Neural cell (in vitro differentiated cells): ENCODE measurements around the gene C1orf141. TPM values are rescaled to one million over a fixed set of nuclear protein-coding genes. Genes with fewer than 3 reads are reported as not detected.

Source experiments
- H2AFZ ChIP-seq: fragments of 200-600, 300-800 bp; sonication (generic), shearing (Covaris generic); 2 replicates; pipeline ENCODE4 v1.6.0; 2014; ENCODE audit warnings: low read depth, mild to moderate bottlenecking, antibody characterized with exemption, low read length, moderate library complexity
- H3F3A ChIP-seq: fragments of 200-600 bp; shearing (Covaris generic); 2 replicates; pipeline ENCODE4 v1.6.1; 2016; ENCODE audit warnings: mild to moderate bottlenecking, moderate library complexity, mixed read lengths, antibody characterized with exemption, low read length; ENCODE audit not compliant: insufficient read depth, poor library complexity, severe bottlenecking
- H3K27ac ChIP-seq: fragments of 200-600, 300-800 bp; sonication (generic), shearing (Covaris generic); 2 replicates; pipeline ENCODE4 v1.5.1; 2014; ENCODE audit warnings: mild to moderate bottlenecking, low read length, moderate library complexity
- H3K27me3 ChIP-seq: fragments of 300-800, 200-600 bp; sonication (generic), shearing (Covaris generic); 2 replicates; pipeline ENCODE4 v1.6.0; 2014; ENCODE audit warnings: mild to moderate bottlenecking, low read depth, low read length, moderate library complexity; ENCODE audit not compliant: insufficient read depth
- H3K36me3 ChIP-seq: fragments of 300-800, 200-600 bp; sonication (generic), shearing (Covaris generic); 2 replicates; pipeline ENCODE4 v1.5.1; 2014; ENCODE audit warnings: mild to moderate bottlenecking, antibody characterized with exemption, low read length, moderate library complexity; ENCODE audit not compliant: insufficient read depth
- H3K4me2 ChIP-seq: fragments of 300-800, 200-600 bp; sonication (generic), shearing (Covaris generic); 2 replicates; pipeline ENCODE4 v1.6.0; 2014; ENCODE audit warnings: mild to moderate bottlenecking, low read length
- H3K4me3 ChIP-seq: fragments of 300-800, 200-600 bp; sonication (generic), shearing (Covaris generic); 2 replicates; pipeline ENCODE4 v1.5.1; 2014; ENCODE audit warnings: mild to moderate bottlenecking, low read length, moderate library complexity
- H3K79me2 ChIP-seq: fragments of 200-600 bp; shearing (Covaris generic); replicated peaks from 2 replicates; pipeline ENCODE4 v1.6.0; 2014; ENCODE audit warnings: mild to moderate bottlenecking, low read length, moderate library complexity; ENCODE audit not compliant: insufficient read depth
- H3K9ac ChIP-seq: fragments of 300-800, 200-600 bp; sonication (generic), shearing (Covaris generic); 2 replicates; pipeline ENCODE4 v1.6.1; 2016; ENCODE audit warnings: mild to moderate bottlenecking, low read length, mixed read lengths
- H3K9me2 ChIP-seq: fragments of 200-600 bp; shearing (Covaris generic); 2 replicates; pipeline ENCODE4 v1.6.1; 2016; ENCODE audit warnings: mild to moderate bottlenecking, low read length, mixed read lengths; ENCODE audit not compliant: insufficient read depth
- H3K9me3 ChIP-seq: fragments of 200-600, 300-800 bp; sonication (generic), shearing (Covaris generic); 2 replicates; pipeline ENCODE4 v1.6.1; 2016; ENCODE audit warnings: mild to moderate bottlenecking, mixed run types, low read length, moderate library complexity, mixed read lengths
- H4K20me1 ChIP-seq: fragments of 200-600 bp; shearing (Covaris generic); 2 replicates; pipeline ENCODE4 v1.6.1; 2016; ENCODE audit warnings: mild to moderate bottlenecking, mixed run types; ENCODE audit not compliant: insufficient read depth
- CTCF ChIP-seq: fragments of 450-650 bp; IDR thresholded peaks from 2 replicates; pipeline ENCODE4 v1.5.1; 2014; ENCODE audit warnings: antibody characterized with exemption, mild to moderate bottlenecking, moderate library complexity; ENCODE audit not compliant: poor library complexity, severe bottlenecking
- EP300 ChIP-seq: fragments of 450-650 bp; conservative IDR thresholded peaks from 2 replicates; pipeline ENCODE4 v1.6.1; 2014; ENCODE audit warnings: antibody characterized with exemption, mild to moderate bottlenecking, moderate library complexity; ENCODE audit not compliant: poor library complexity, severe bottlenecking
- EZH2 ChIP-seq: fragments of 200-600, 300-800 bp; shearing (Covaris generic), sonication (generic); IDR thresholded peaks from 2 replicates; pipeline ENCODE4 v1.6.1; 2014; ENCODE audit warnings: antibody characterized with exemption, low read length, borderline replicate concordance, mild to moderate bottlenecking; ENCODE audit not compliant: insufficient read depth, poor library complexity, severe bottlenecking
- MXI1 ChIP-seq: fragments of 450-650 bp; conservative IDR thresholded peaks from 2 replicates; pipeline ENCODE4 v1.6.1; 2014; ENCODE audit warnings: antibody characterized with exemption, mild to moderate bottlenecking; ENCODE audit not compliant: poor library complexity, severe bottlenecking
- POLR2AphosphoS5 ChIP-seq: IDR thresholded peaks from 2 replicates; pipeline ENCODE4 v1.6.1; 2012
- RAD21 ChIP-seq: fragments of 450-650 bp; conservative IDR thresholded peaks from 2 replicates; pipeline ENCODE4 v1.6.1; 2014; ENCODE audit warnings: antibody characterized with exemption, mild to moderate bottlenecking, moderate library complexity
- REST ChIP-seq: IDR thresholded peaks from 2 replicates; pipeline ENCODE4 v1.6.1; 2012; ENCODE audit warnings: borderline replicate concordance
- SMC3 ChIP-seq: fragments of 450-650 bp; conservative IDR thresholded peaks from 2 replicates; pipeline ENCODE4 v1.6.1; 2014; ENCODE audit warnings: antibody characterized with exemption, mild to moderate bottlenecking, moderate library complexity; ENCODE audit not compliant: poor library complexity
- TAF1 ChIP-seq: IDR thresholded peaks from 2 replicates; pipeline ENCODE4 v1.6.1; 2012; ENCODE audit warnings: low read depth
- polyA plus RNA-seq: library from polyadenylated mRNA; depleted of rRNA; stranded (reverse); fragments of >200 nt; gene quantifications from 2 replicates; pipeline ENCODE4 v1.2.3, GENCODE V29; 2014

C1orf141 gene
- polyA plus RNA-seq, 1 donor from 2014 or later, result not detected

- Histone ChIP-seq H3K9me3 (no peaks in the 10 kb centered on the region), H3F3A (no peaks in the 10 kb centered on the region), H4K20me1 (no peaks in the 10 kb centered on the region), H3K4me3 (no peak overlapping the region), H3K27ac (no peak overlapping the region), H3K4me2 (no peak overlapping the region), H2AFZ (no peak overlapping the region), H3K27me3 (no peaks in the 10 kb centered on the region), H3K79me2 (no peaks in the 10 kb centered on the region), H3K36me3 (no peaks in the 10 kb centered on the region), H3K9ac (no peak overlapping the region), H3K9me2 (no peaks in the 10 kb centered on the region)
- TF ChIP-seq POLR2AphosphoS5, result no peak
- no peak for TF ChIP-seq MXI1
- TF ChIP-seq TAF1, result no peak
- no peak for TF ChIP-seq REST
- TF ChIP-seq RAD21, result no peak
- no peak for TF ChIP-seq EP300
- no peak for TF ChIP-seq EZH2
- no peak for TF ChIP-seq SMC3
- no peak for TF ChIP-seq CTCF
Measured at GRCh38 chr1:67171574-67171955, 36.8 kb upstream of the C1orf141 start.

GRCh38 chr1:67170751-67171573, 36.2 kb upstream of the C1orf141 start:
- no peak overlapping the region for H3K27ac ChIP-seq
- H3K4me3 ChIP-seq, result no peak overlapping the region
- TF ChIP-seq TAF1, result no peak
- TF ChIP-seq EP300, result no peak
- TF ChIP-seq MXI1, result no peak
- H2AFZ ChIP-seq, result no peak overlapping the region
- no peak overlapping the region for H3K4me2 ChIP-seq
- no peaks in the 10 kb centered on the region for H3K9me2 ChIP-seq
- no peaks in the 10 kb centered on the region for H3K9me3 ChIP-seq
- H4K20me1 ChIP-seq, result no peaks in the 10 kb centered on the region
- no peaks in the 10 kb centered on the region for H3K36me3 ChIP-seq
- no peaks in the 10 kb centered on the region for H3K79me2 ChIP-seq
- no peak overlapping the region for H3K9ac ChIP-seq
- H3F3A ChIP-seq, result no peaks in the 10 kb centered on the region
- no peaks in the 10 kb centered on the region for H3K27me3 ChIP-seq
